DOHH2 (cell line): Measurements from ENCODE around the gene HEXIM2.

ENCODE experiments used
- CTCF ChIP-seq: fragments of 200-600 bp; sonication (generic); IDR thresholded peaks from one replicate; pipeline ENCODE4 v1.5.1; 2014; ENCODE audit warnings: antibody characterized with exemption, mild to moderate bottlenecking, low read depth, low read length; ENCODE audit not compliant: poor library complexity, severe bottlenecking
- EZH2phosphoT487 ChIP-seq: fragments of 200-600 bp; sonication (generic); IDR thresholded peaks from 2 replicates; pipeline ENCODE4 v1.6.1; 2017; ENCODE audit warnings: borderline replicate concordance, mild to moderate bottlenecking, antibody characterized with exemption, low read length, moderate library complexity, mixed read lengths

- TF ChIP-seq CTCF (no peak), EZH2phosphoT487 (no peak)
Measured at GRCh38 chr17:45120558-45120957, 41.1 kb upstream of the HEXIM2 start.
